PC-3 (cell line): ENCODE measurements around the gene PBX4.
"Not testable (repeated sequence)": the region's sequence is repeated elsewhere in the genome, so short reads cannot be mapped to it uniquely, and the experiment has no call there.

Source experiments
- CTCF ChIP-seq: fragments of 300-600 bp; sonication (generic); conservative IDR thresholded peaks from 2 replicates; pipeline ENCODE4 v1.5.1; 2017; ENCODE audit warnings: antibody characterized with exemption, low read depth, mild to moderate bottlenecking, low read length
- EZH2 ChIP-seq: fragments of 300-600 bp; sonication (generic); IDR thresholded peaks from one replicate; pipeline ENCODE4 v1.6.1; 2017; ENCODE audit warnings: antibody characterized with exemption, mild to moderate bottlenecking, low read length; ENCODE audit not compliant: unreplicated experiment

GRCh38 chr19:19606686-19607085 lies 11.8 kb downstream of the PBX4 start:
- TF ChIP-seq CTCF, EZH2: not testable (repeated sequence)
